SK-N-MC (cell line): ENCODE measurements around the gene ADRB1.

Experiments
- EZH2 ChIP-seq: fragments of 200-600 bp; sonication (generic); IDR thresholded peaks from one replicate; pipeline ENCODE4 v1.6.1; 2017; ENCODE audit warnings: antibody characterized with exemption
- FOXP2 ChIP-seq: optimal IDR thresholded peaks from 2 replicates; pipeline ENCODE3; 2011; ENCODE audit warnings: mild to moderate bottlenecking, moderate library complexity; ENCODE audit not compliant: insufficient read depth; ENCODE audit errors: extremely low read length, control extremely low read depth
- POLR2AphosphoS5 ChIP-seq: IDR thresholded peaks from 2 replicates; pipeline ENCODE4 v1.6.1; 2012; ENCODE audit warnings: mild to moderate bottlenecking, low read depth, low read length, borderline replicate concordance

DNA sequence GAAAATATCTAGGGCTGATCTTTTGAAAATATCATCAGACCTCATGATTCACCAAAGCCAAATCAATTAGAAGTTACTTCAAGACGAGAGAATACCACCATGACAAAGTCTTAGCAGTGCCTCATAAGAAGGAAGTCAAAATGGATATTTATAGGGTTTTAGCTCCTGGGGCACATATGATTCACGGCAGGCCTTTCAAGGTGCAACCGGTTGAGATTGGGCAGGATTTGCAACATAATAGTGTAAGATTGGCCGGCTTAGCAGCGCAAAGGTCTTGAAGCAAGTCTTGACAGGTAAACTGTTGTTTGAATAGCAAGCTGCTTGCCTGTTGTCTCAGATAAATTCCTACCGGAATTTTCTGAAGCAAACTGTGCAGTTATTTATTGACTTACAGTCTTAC is 17.5 kb downstream of the ADRB1 start:
- no peak for TF ChIP-seq EZH2
- no peak for TF ChIP-seq FOXP2
- no peak for TF ChIP-seq POLR2AphosphoS5
